Measurements from ENCODE around the gene MAPK8IP3. TPM values are rescaled to one million over a fixed set of nuclear protein-coding genes. Genes with fewer than 3 reads are reported as not detected.
A peak's percentile ranks its signal among the peaks of the same experiment; 100 is the strongest.

Gene MAPK8IP3
- total and polyA plus RNA-seq, 9 of the 15 experiments (the other 6 are each of a cell fraction or from before 2014, with no cell fraction given), result 0.17 to 58.7 (median 16.7) TPM

GRCh38 chr16:1745181-1745899, 39.3 kb downstream of the MAPK8IP3 start (continued):
- TF ChIP-seq FOXO4 (CRISPR knock-in tag; IDR thresholded peaks at IDR 0.05) (no peak), ZBTB2 (IDR thresholded peaks at IDR 0.05) (no peak)

- TF ChIP-seq MYBL2 (IDR thresholded peaks at IDR 0.05; ENCODE audit: low read depth) (no peak), MYBL2 (CRISPR knock-in tag; IDR thresholded peaks at IDR 0.05; ENCODE audit: borderline replicate concordance) (no peak), ZBTB33 (CRISPR knock-in tag; IDR thresholded peaks at IDR 0.05) (0 out of 2 replicates have a peak, but pooled peaks have one; percentile 25), ZNF253 (CRISPR knock-in tag; conservative IDR thresholded peaks at IDR 0.05) (no peak)
- H2AFZ ChIP-seq (ENCODE audit: low read depth, low read length), result no peak overlapping the region
- H3K36me3 ChIP-seq (ENCODE audit: control insufficient read depth, insufficient read depth, low read length), result peaks cover 38% of the 10 kb centered on the region; the same call in 1 of the 3 replicates
- DNase-seq (ENCODE audit: extremely low read depth in 1 of 4, low spot score in 3 of 4), result no peak
- H3K9ac ChIP-seq (ENCODE audit: insufficient read depth in 1 of 2, low read depth in 2 of 2, low read length in 2 of 2), result no peak overlapping the region; a peak in 1 of 4 replicates
- no peak overlapping the region for H3K4me2 ChIP-seq (ENCODE audit: insufficient read depth, low read length)
- no peak overlapping the region for H3K4me3 ChIP-seq
- BruUV-seq (replicated peaks), result no TSS peak
- WGBS (ENCODE audit: insufficient coverage, low coverage, missing lambda C conversion rate), result 93% methylated on average over 28 of the region's 29 CpGs
- intact Hi-C loops (cut with micrococcal nuclease), result no loop called here
- CTCF ChIA-PET (ENCODE audit: low intra/inter-chr PET ratio), result no interaction called here
- H4K20me1 ChIP-seq (replicated peaks; ENCODE audit: control insufficient read depth, insufficient read depth, low read length), result no peaks in the 10 kb centered on the region
- H3K4me1 ChIP-seq (replicated peaks in 1 of 2; ENCODE audit: control insufficient read depth in 2 of 2, insufficient read depth in 2 of 2, low read length in 2 of 2), result peaks cover 0 to 22% of the 10 kb centered on the region in 2 experiments; a peak in 1 of 5 replicates
- no peak for ATAC-seq
- POLR2A ChIA-PET, result interaction anchor here (0.6 to 1.2 kb wide), 3 partner anchors 23 to 161 kb away, joined by 3 to 4 read pairs (median 3); no protein-coding TSS in a partner anchor
- H3K9me3 ChIP-seq (replicated peaks; ENCODE audit: control insufficient read depth, insufficient read depth, low read depth, low read length), result no peaks in the 10 kb centered on the region
- in situ Hi-C loops (cut with MboI), result no loop called here
- peaks cover 3% of the 10 kb centered on the region for H3K9me1 ChIP-seq (ENCODE audit: control insufficient read depth, insufficient read depth, low read length)
- no peaks in the 10 kb centered on the region for H3K79me2 ChIP-seq (ENCODE audit: control insufficient read depth, insufficient read depth, low read length)
- H3K27me3 ChIP-seq (ENCODE audit: control insufficient read depth in 2 of 2, insufficient read depth in 2 of 2, low read length in 2 of 2), result no peaks in the 10 kb centered on the region
- no peak overlapping the region for H3K27ac ChIP-seq (ENCODE audit: extremely low read depth, low read depth, low read length)
- FAIRE-seq, result no peak
Observed at GRCh38 chr16:1745900-1746692, 40.1 kb downstream of the MAPK8IP3 start.
